Smooth muscle cell (in vitro differentiated cells): ENCODE data around the gene SDK1. TPM values are rescaled to one million over a fixed set of nuclear protein-coding genes. Genes with fewer than 3 reads are reported as not detected.

ENCODE experiments used
- DNase-seq: peaks from one replicate; lab custom pipeline; 2025; ENCODE audit not compliant: unreplicated experiment; lab: John Stamatoyannopoulos, UW
- H2AFZ ChIP-seq: fragments of 200-600 bp; sonication (generic); 2 replicates; pipeline ENCODE4 v1.6.0; 2016; ENCODE audit warnings: antibody characterized with exemption, low read depth, mild to moderate bottlenecking
- H3F3A ChIP-seq: fragments of 200-600 bp; sonication (generic); 2 replicates; pipeline ENCODE4 v1.6.0; 2017; ENCODE audit warnings: antibody characterized with exemption, low read depth
- H3K27ac ChIP-seq: fragments of 200-600 bp; sonication (generic); 2 replicates; pipeline ENCODE4 v1.5.1; 2016; ENCODE audit warnings: low read depth, mild to moderate bottlenecking
- H3K27me3 ChIP-seq: fragments of 200-600 bp; sonication (generic); 2 replicates; pipeline ENCODE4 v1.6.1; 2016; ENCODE audit warnings: low read depth, mild to moderate bottlenecking
- H3K36me3 ChIP-seq: fragments of 200-600 bp; sonication (generic); 2 replicates; pipeline ENCODE4 v1.5.1; 2016; ENCODE audit warnings: low read depth
- H3K4me1 ChIP-seq: fragments of 200-600 bp; sonication (generic); 2 replicates; pipeline ENCODE4 v1.5.1; 2016; ENCODE audit warnings: low read depth
- H3K4me2 ChIP-seq: fragments of 200-600 bp; sonication (generic); 2 replicates; pipeline ENCODE4 v1.6.0; 2016; ENCODE audit warnings: mild to moderate bottlenecking
- H3K4me3 ChIP-seq: fragments of 200-600 bp; sonication (generic); 2 replicates; pipeline ENCODE4 v1.5.1; 2016; ENCODE audit warnings: mild to moderate bottlenecking
- H3K79me2 ChIP-seq: fragments of 200-600 bp; sonication (generic); 2 replicates; pipeline ENCODE4 v1.6.0; 2016; ENCODE audit warnings: low read depth, mild to moderate bottlenecking
- H3K9ac ChIP-seq: fragments of 200-600 bp; sonication (generic); 2 replicates; pipeline ENCODE4 v1.6.0; 2016; ENCODE audit warnings: low read depth
- H3K9me3 ChIP-seq: fragments of 200-600 bp; sonication (generic); replicated peaks from 2 replicates; pipeline ENCODE4 v1.5.1; 2016; ENCODE audit warnings: low read depth
- H4K20me1 ChIP-seq: fragments of 200-600 bp; sonication (generic); 2 replicates; pipeline ENCODE4 v1.6.0; 2016; ENCODE audit warnings: low read depth
- CTCF ChIP-seq: fragments of 200-600 bp; sonication (generic); IDR thresholded peaks from 2 replicates; pipeline ENCODE4 v1.5.1; 2017; ENCODE audit warnings: borderline replicate concordance, mild to moderate bottlenecking, antibody characterized with exemption; ENCODE audit not compliant: insufficient read depth, poor library complexity, severe bottlenecking
- WGBS: methylation state at CpG from one replicate; pipeline ENCODE4 v1.1.7; 2016; ENCODE audit warnings: low lambda C conversion rate; 5-methylcytosine and 5-hydroxymethylcytosine counted together
- polyA plus RNA-seq: library from polyadenylated mRNA; unstranded; fragments of >200 nt; fragmentation: Nextera tagmentation; extraction: Ambion mirVana; gene quantifications from 2 replicates; pipeline ENCODE4 v1.2.1, GENCODE V29; 2016
- total RNA-seq: library from RNA; depleted of rRNA; stranded (reverse); fragments of >200 nt; gene quantifications from 2 replicates; pipeline ENCODE4 v1.2.3, GENCODE V29; 2014

The SDK1 gene
- total and polyA plus RNA-seq, 2 experiments from 2014 or later: 1.1 to 2.5 TPM

- H3K27me3 ChIP-seq: no peaks in the 10 kb centered on the region
- H3K27ac ChIP-seq: no peak overlapping the region
- H3K4me2 ChIP-seq: no peak overlapping the region
- H3K4me3 ChIP-seq: no peak overlapping the region
- no peaks in the 10 kb centered on the region for H3K9me3 ChIP-seq
- H2AFZ ChIP-seq: no peak overlapping the region
- no peak for DNase-seq
- TF ChIP-seq CTCF: no peak
- H4K20me1 ChIP-seq: no peaks in the 10 kb centered on the region
- H3F3A ChIP-seq: no peaks in the 10 kb centered on the region
- WGBS: 80% methylated on average over 12 of the region's 12 CpGs
- no peaks in the 10 kb centered on the region for H3K36me3 ChIP-seq
- H3K9ac ChIP-seq: no peak overlapping the region
- H3K79me2 ChIP-seq: no peaks in the 10 kb centered on the region
- H3K4me1 ChIP-seq: no peaks in the 10 kb centered on the region
These were observed 80.0 kb downstream of the SDK1 start for GRCh38 chr7:3380886-3381685.

GRCh38 chr7:3386423-3387190, 85.6 kb downstream of the SDK1 start:
- Histone ChIP-seq H3K36me3 (no peaks in the 10 kb centered on the region), H3K27me3 (no peaks in the 10 kb centered on the region), H3K4me1 (no peaks in the 10 kb centered on the region), H2AFZ (no peak overlapping the region), H4K20me1 (no peaks in the 10 kb centered on the region), H3K79me2 (no peaks in the 10 kb centered on the region), H3K9ac (no peak overlapping the region), H3K4me2 (no peak overlapping the region), H3K27ac (no peak overlapping the region), H3K4me3 (no peak overlapping the region), H3K9me3 (no peaks in the 10 kb centered on the region), H3F3A (no peaks in the 10 kb centered on the region)
- no peak for TF ChIP-seq CTCF
- 69% methylated on average over 5 of the region's 5 CpGs for WGBS
- no peak for DNase-seq

GRCh38 chr7:3393862-3394261, 92.8 kb downstream of the SDK1 start:
- Histone ChIP-seq H4K20me1 (no peaks in the 10 kb centered on the region), H3K4me3 (no peak overlapping the region), H3K27me3 (no peaks in the 10 kb centered on the region), H3K79me2 (no peaks in the 10 kb centered on the region), H3F3A (no peaks in the 10 kb centered on the region), H3K9ac (no peak overlapping the region), H3K4me2 (no peak overlapping the region), H3K27ac (no peak overlapping the region), H3K4me1 (no peaks in the 10 kb centered on the region), H2AFZ (no peak overlapping the region), H3K9me3 (peaks cover 12% of the 10 kb centered on the region), H3K36me3 (peaks cover 6% of the 10 kb centered on the region)
- TF ChIP-seq CTCF: no peak
- no peak for DNase-seq
- 94% methylated on average over 3 of the region's 3 CpGs for WGBS
